IgD-negative memory B cell (primary cell): ENCODE results near the gene UNC80. TPM values are rescaled to one million over a fixed set of nuclear protein-coding genes. Genes with fewer than 3 reads are reported as not detected.

ENCODE experiments used
- H3K27ac Mint-ChIP-seq, 3 donors: one replicate each; pipeline ENCODE4 v1.8.0; 2020 to 2022; ENCODE audit warnings: mild to moderate bottlenecking in 3 of 3, mixed read lengths in 3 of 3, moderate library complexity in 1 of 3
- H3K27me3 Mint-ChIP-seq: one replicate; pipeline ENCODE4 v1.8.0; 2021; ENCODE audit warnings: mixed read lengths
- H3K36me3 Mint-ChIP-seq: one replicate; pipeline ENCODE4 v1.8.0; 2020; ENCODE audit warnings: mild to moderate bottlenecking, mixed read lengths
- H3K4me1 Mint-ChIP-seq, 3 donors: one replicate each; pipeline ENCODE4 v1.8.0; 2020 to 2022; ENCODE audit warnings: mixed read lengths in 3 of 3, mild to moderate bottlenecking in 1 of 3
- H3K4me3 Mint-ChIP-seq, 4 donors: one replicate each; pipeline ENCODE4 v1.8.0; 2020 to 2022; ENCODE audit warnings: mild to moderate bottlenecking in 4 of 4, mixed read lengths in 4 of 4, moderate library complexity in 3 of 4
- H3K9me3 Mint-ChIP-seq, 3 donors: one replicate each; pipeline ENCODE4 v1.8.0; 2020 to 2021; ENCODE audit warnings: mixed read lengths in 3 of 3, mild to moderate bottlenecking in 1 of 3
- polyA plus RNA-seq: library from polyadenylated mRNA; unstranded; fragments of 300-500 nt; fragmentation: Illumina TruSeq; gene quantifications from one replicate; pipeline ENCODE4 v1.2.3, GENCODE V29; 2021

UNC80 gene
- polyA plus RNA-seq, 1 donor from 2014 or later = not detected

GRCh38 chr2:209960045-209960444, 188.4 kb downstream of the UNC80 start:
- H3K9me3 Mint-ChIP-seq = no peaks in the 10 kb centered on the region
- H3K27me3 Mint-ChIP-seq = peaks cover 2% of the 10 kb centered on the region
- no peak overlapping the region for H3K4me3 Mint-ChIP-seq
- no peak overlapping the region for H3K27ac Mint-ChIP-seq
- no peaks in the 10 kb centered on the region for H3K4me1 Mint-ChIP-seq
- no peaks in the 10 kb centered on the region for H3K36me3 Mint-ChIP-seq

GRCh38 chr2:209960676-209961630, 189.3 kb downstream of the UNC80 start:
- Mint-ChIP-seq H3K27ac (no peak overlapping the region), H3K4me1 (no peaks in the 10 kb centered on the region), H3K4me3 (no peak overlapping the region), H3K27me3 (peaks cover 2% of the 10 kb centered on the region), H3K9me3 (no peaks in the 10 kb centered on the region), H3K36me3 (no peaks in the 10 kb centered on the region)

DNA sequence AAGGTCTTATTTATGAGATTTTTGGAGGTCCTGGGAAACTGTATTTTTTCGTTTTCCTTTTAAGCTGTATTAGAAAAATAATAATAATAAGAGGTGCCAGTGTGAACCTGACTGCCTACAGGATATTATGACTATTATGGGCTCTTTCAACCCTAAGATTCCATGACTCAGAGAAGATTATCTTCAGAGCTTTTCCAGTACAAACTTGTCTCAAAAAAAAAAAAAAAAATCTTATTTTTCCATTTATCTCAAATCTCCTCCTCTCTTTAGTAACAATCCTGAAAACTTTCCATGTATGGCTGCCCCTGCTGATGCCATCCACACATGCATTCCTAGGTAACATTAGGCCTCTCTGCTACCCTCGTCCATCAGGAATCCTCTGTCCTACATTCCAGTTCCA, 194.1 kb downstream of the UNC80 start:
- Mint-ChIP-seq H3K36me3 (no peaks in the 10 kb centered on the region), H3K27me3 (no peaks in the 10 kb centered on the region), H3K4me3 (no peak overlapping the region), H3K4me1 (no peaks in the 10 kb centered on the region), H3K9me3 (no peaks in the 10 kb centered on the region), H3K27ac (no peak overlapping the region)

DNA sequence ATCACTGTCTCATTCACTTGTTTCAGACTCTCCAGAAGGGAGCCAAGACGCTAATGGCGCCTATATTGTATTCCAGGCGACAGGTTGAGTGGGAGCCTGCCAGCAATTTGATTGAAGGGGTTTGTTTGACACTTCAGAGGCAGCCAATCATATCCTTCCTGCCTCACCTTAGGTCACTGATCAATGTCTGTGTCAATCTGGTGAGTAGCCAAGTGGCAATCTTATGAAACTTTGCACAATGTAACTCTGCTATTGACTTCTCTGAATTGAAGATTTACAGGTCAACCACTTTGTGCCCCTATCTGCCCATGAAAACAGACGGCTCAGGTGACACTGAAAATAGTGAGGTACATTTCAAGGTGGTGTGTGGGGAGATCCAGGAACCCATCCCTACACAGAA, 198.1 kb downstream of the UNC80 start:
- no peaks in the 10 kb centered on the region for H3K4me1 Mint-ChIP-seq
- H3K36me3 Mint-ChIP-seq = no peaks in the 10 kb centered on the region
- peak overlapping the region in 1 of 3 donors; percentile 3 for H3K27ac Mint-ChIP-seq
- H3K9me3 Mint-ChIP-seq = no peaks in the 10 kb centered on the region
- peaks cover 6% of the 10 kb centered on the region for H3K27me3 Mint-ChIP-seq
- no peak overlapping the region for H3K4me3 Mint-ChIP-seq

GRCh38 chr2:209970271-209970670, 198.6 kb downstream of the UNC80 start:
- no peaks in the 10 kb centered on the region for H3K36me3 Mint-ChIP-seq
- no peak overlapping the region for H3K4me3 Mint-ChIP-seq
- H3K27ac Mint-ChIP-seq = no peak overlapping the region
- no peaks in the 10 kb centered on the region for H3K4me1 Mint-ChIP-seq
- H3K27me3 Mint-ChIP-seq = peaks cover 6% of the 10 kb centered on the region
- H3K9me3 Mint-ChIP-seq = no peaks in the 10 kb centered on the region

- no peak overlapping the region for H3K4me3 Mint-ChIP-seq
- H3K27me3 Mint-ChIP-seq = peaks cover 6% of the 10 kb centered on the region
Observed at GRCh38 chr2:209970711-209971110, 199.1 kb downstream of the UNC80 start.

GRCh38 chr2:209973328-209973727, 201.7 kb downstream of the UNC80 start:
- Mint-ChIP-seq H3K9me3 (no peaks in the 10 kb centered on the region), H3K4me3 (no peak overlapping the region), H3K36me3 (no peaks in the 10 kb centered on the region), H3K27ac (no peak overlapping the region), H3K27me3 (peaks cover 7% of the 10 kb centered on the region), H3K4me1 (no peaks in the 10 kb centered on the region)

More at GRCh38 chr2:209970711-209971110, 199.1 kb downstream of the UNC80 start:
- Mint-ChIP-seq H3K4me1 (no peaks in the 10 kb centered on the region), H3K9me3 (no peaks in the 10 kb centered on the region), H3K27ac (no peak overlapping the region), H3K36me3 (no peaks in the 10 kb centered on the region)

GRCh38 chr2:209974576-209974975, 202.9 kb downstream of the UNC80 start:
- Mint-ChIP-seq H3K27me3 (peaks cover 7% of the 10 kb centered on the region), H3K4me1 (no peaks in the 10 kb centered on the region), H3K36me3 (no peaks in the 10 kb centered on the region), H3K9me3 (no peaks in the 10 kb centered on the region), H3K27ac (no peak overlapping the region), H3K4me3 (no peak overlapping the region)

GRCh38 chr2:209976698-209977385, 205.2 kb downstream of the UNC80 start:
- H3K9me3 Mint-ChIP-seq = no peaks in the 10 kb centered on the region
- no peak overlapping the region for H3K27ac Mint-ChIP-seq
- no peak overlapping the region for H3K4me3 Mint-ChIP-seq
- H3K4me1 Mint-ChIP-seq = no peaks in the 10 kb centered on the region
- H3K36me3 Mint-ChIP-seq = peaks cover 2% of the 10 kb centered on the region
- H3K27me3 Mint-ChIP-seq = peaks cover 9% of the 10 kb centered on the region

DNA sequence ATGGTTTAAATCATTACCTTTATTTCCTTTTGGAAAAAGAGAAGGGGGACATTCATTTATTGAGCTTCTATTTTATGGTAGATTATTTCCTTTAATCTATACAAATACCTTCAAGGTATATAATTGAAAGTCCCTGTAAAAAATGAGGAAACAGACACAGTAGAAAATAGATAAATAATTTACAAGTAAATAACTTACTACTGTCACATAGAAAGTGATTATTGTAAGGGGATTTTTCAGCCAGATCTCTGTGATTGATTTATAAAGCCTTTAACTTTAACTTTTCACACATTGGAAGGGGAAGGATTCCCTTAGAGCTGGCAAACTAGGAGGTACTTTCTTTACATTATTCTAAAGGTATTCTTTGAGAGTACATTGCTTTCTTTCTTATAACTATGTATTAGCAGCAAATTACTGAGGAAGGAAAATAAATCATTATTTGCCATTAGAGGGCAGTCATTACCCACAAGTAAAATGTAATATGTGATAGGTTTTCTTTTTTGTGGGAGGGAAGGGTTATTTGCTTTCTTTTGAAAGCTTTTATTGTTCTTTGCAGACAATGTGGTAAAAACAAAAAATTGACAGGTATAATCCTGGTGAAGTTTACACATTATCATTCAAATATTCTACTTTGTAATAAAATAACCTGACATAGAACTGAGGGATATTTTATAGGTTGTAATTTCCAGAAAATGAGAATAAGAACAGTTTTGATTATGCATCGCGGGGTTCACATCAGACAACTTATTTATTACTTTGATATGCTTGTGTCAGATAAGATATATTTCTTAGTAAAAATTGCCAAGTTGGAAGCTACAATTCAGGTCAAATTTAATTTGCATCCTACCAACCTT, 206.0 kb downstream of the UNC80 start:
- Mint-ChIP-seq H3K4me1 (no peaks in the 10 kb centered on the region), H3K4me3 (no peak overlapping the region), H3K27ac (no peak overlapping the region), H3K27me3 (peaks cover 8% of the 10 kb centered on the region), H3K9me3 (no peaks in the 10 kb centered on the region), H3K36me3 (peaks cover 2% of the 10 kb centered on the region)

DNA sequence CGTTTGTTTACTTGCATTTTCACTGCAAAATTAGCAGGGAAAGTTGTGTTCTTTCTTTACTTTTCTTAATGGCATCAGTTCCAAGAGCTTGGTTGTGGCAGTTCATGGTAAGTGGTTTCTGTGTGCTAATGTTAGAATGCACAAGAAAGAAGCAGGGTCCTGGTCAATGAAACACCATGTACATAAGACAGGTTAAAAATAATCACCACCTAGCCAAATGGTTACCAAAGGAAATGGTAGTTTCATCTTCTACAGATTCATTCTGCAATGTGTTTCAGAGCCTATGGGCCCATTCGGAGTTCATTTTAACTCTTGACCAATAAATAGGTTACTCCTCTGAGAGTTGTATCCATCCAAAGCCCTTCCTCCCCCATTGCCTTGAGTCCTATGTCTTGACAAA, 212.7 kb downstream of the UNC80 start:
- no peaks in the 10 kb centered on the region for H3K9me3 Mint-ChIP-seq
- no peak overlapping the region for H3K4me3 Mint-ChIP-seq
- H3K27me3 Mint-ChIP-seq = peaks cover 4% of the 10 kb centered on the region
- H3K4me1 Mint-ChIP-seq = peaks cover 0 to 5% (median 0%) of the 10 kb centered on the region in 3 donors
- peaks cover 2% of the 10 kb centered on the region for H3K36me3 Mint-ChIP-seq
- H3K27ac Mint-ChIP-seq = no peak overlapping the region

- Mint-ChIP-seq H3K27ac (no peak overlapping the region), H3K4me3 (no peak overlapping the region), H3K9me3 (no peaks in the 10 kb centered on the region), H3K27me3 (peaks cover 5% of the 10 kb centered on the region), H3K4me1 (peaks cover 0 to 5% (median 0%) of the 10 kb centered on the region in 3 donors), H3K36me3 (no peaks in the 10 kb centered on the region)
Observed at GRCh38 chr2:209985874-209986273, 214.2 kb downstream of the UNC80 start.

- no peaks in the 10 kb centered on the region for H3K36me3 Mint-ChIP-seq
- H3K27me3 Mint-ChIP-seq = peaks cover 7% of the 10 kb centered on the region
- no peaks in the 10 kb centered on the region for H3K9me3 Mint-ChIP-seq
- H3K27ac Mint-ChIP-seq = no peak overlapping the region
- no peak overlapping the region for H3K4me3 Mint-ChIP-seq
- H3K4me1 Mint-ChIP-seq = peaks cover 0 to 5% (median 0%) of the 10 kb centered on the region in 3 donors
Observed at GRCh38 chr2:209986415-209986814, 214.8 kb downstream of the UNC80 start.

DNA sequence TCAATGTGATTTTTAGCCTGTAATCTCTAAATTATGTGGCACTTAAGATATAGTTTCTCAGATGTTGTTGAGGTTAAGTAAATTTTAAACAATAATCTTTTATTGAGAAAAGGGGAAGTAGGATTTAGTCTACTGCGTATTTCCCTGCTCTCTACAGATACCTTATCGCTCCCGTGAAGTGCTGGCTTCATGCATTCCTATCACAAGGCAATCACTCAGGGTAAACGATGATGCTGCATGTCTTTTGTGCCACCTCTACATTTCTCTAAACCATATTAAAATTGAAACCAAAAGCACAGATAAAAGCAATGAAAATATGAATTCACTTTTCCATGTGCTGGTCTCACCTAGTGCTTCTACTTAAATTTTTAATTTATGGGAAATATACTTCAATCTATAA, 216.4 kb downstream of the UNC80 start:
- no peak overlapping the region for H3K4me3 Mint-ChIP-seq
- peaks cover 5% of the 10 kb centered on the region for H3K27me3 Mint-ChIP-seq
- H3K9me3 Mint-ChIP-seq = no peaks in the 10 kb centered on the region
- H3K36me3 Mint-ChIP-seq = no peaks in the 10 kb centered on the region
- H3K4me1 Mint-ChIP-seq = peaks cover 0 to 5% (median 0%) of the 10 kb centered on the region in 3 donors
- no peak overlapping the region for H3K27ac Mint-ChIP-seq

DNA sequence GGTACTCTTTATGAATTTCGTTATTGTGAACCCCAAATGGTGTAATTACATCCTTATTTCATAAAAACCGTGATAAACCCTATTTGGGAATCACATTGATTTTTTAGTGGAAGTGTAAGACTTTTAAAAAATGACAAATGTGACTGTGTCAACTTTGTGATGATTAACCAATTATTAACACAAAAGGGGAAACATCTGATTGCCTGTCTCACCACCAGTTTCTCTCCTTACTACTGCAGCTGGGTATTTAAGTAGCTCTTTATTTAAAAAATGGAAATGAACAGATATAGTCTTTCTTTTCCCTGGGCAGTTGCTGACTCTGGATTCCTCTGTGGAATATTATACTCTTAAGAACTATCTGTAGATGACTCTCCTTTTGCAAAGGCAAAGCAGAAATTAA, 219.2 kb downstream of the UNC80 start:
- no peaks in the 10 kb centered on the region for H3K9me3 Mint-ChIP-seq
- peaks cover 8% of the 10 kb centered on the region for H3K27me3 Mint-ChIP-seq
- peaks cover 0 to 3% (median 0%) of the 10 kb centered on the region in 3 donors for H3K4me1 Mint-ChIP-seq
- H3K4me3 Mint-ChIP-seq = no peak overlapping the region
- no peaks in the 10 kb centered on the region for H3K36me3 Mint-ChIP-seq
- H3K27ac Mint-ChIP-seq = no peak overlapping the region
